Activated T-helper 2 cell treated with anti-CD3 and anti-CD28 coated beads, Interferon-gamma antibody, Interleukin-2, Interleukin-4, amounts not matched to agents 10 μg/mL and 5 μg/mL and 100 μg/mL, durations not matched to agents 14 hours and 24 hours and 36 hours (primary cell): ENCODE data around the gene PTPRN2. TPM values are rescaled to one million over a fixed set of nuclear protein-coding genes. Genes with fewer than 3 reads are reported as not detected.
"Not testable (repeated sequence)": the region's sequence is repeated elsewhere in the genome, so short reads cannot be mapped to it uniquely, and the experiment has no call there.

Source experiments
- DNase-seq: peaks from one replicate; pipeline ENCODE4 v3.0.0; 2021; ENCODE audit warnings: low spot score
- H3K27ac Mint-ChIP-seq: one replicate; pipeline ENCODE4 v1.8.0; 2021; ENCODE audit warnings: mixed read lengths
- H3K27me3 Mint-ChIP-seq: one replicate; pipeline ENCODE4 v1.8.0; 2021; ENCODE audit warnings: low read depth, mixed read lengths
- H3K36me3 Mint-ChIP-seq: one replicate; pipeline ENCODE4 v1.8.0; 2021; ENCODE audit warnings: low read depth, mixed read lengths
- H3K4me1 Mint-ChIP-seq: one replicate; pipeline ENCODE4 v1.8.0; 2021; ENCODE audit warnings: low read depth, mixed read lengths
- H3K4me3 Mint-ChIP-seq: one replicate; pipeline ENCODE4 v1.8.0; 2021; ENCODE audit warnings: low read depth, mild to moderate bottlenecking, moderate library complexity, mixed read lengths
- H3K9me3 Mint-ChIP-seq: one replicate; pipeline ENCODE4 v1.8.0; 2021; ENCODE audit warnings: mixed read lengths
- intact Hi-C: fragments of 100-400 bp; cut with micrococcal nuclease; formaldehyde crosslinking; loops from one replicate; pipeline ENCODE4 v1.15.1; 2023
- total RNA-seq: library from RNA; stranded (reverse); gene quantifications from 2 replicates; pipeline ENCODE4 v1.2.3, GENCODE V29; 2022

The PTPRN2 gene
- total RNA-seq, 1 donor from 2014 or later: 1.3 TPM

- no peak for DNase-seq
- intact Hi-C loops: no loop called here
- Mint-ChIP-seq H3K27me3 (no peaks in the 10 kb centered on the region), H3K4me1 (no peaks in the 10 kb centered on the region), H3K27ac (no peak overlapping the region), H3K4me3 (no peak overlapping the region), H3K36me3 (no peaks in the 10 kb centered on the region), H3K9me3 (peaks cover 14% of the 10 kb centered on the region)
Observed at GRCh38 chr7:158216198-158216597, 371.4 kb downstream of the PTPRN2 start.

GRCh38 chr7:158209435-158209834 lies 378.2 kb downstream of the PTPRN2 start:
- Mint-ChIP-seq H3K9me3 (peaks cover 22% of the 10 kb centered on the region), H3K4me3 (no peak overlapping the region), H3K27me3 (no peaks in the 10 kb centered on the region), H3K4me1 (no peaks in the 10 kb centered on the region), H3K27ac (no peak overlapping the region), H3K36me3 (no peaks in the 10 kb centered on the region)
- intact Hi-C loops: no loop called here
- no peak for DNase-seq

GRCh38 chr7:158206341-158206740 lies 381.3 kb downstream of the PTPRN2 start:
- H3K4me3 Mint-ChIP-seq: no peak overlapping the region
- H3K9me3 Mint-ChIP-seq: peaks cover 18% of the 10 kb centered on the region
- H3K27me3 Mint-ChIP-seq: no peaks in the 10 kb centered on the region
- intact Hi-C loops: no loop called here
- no peaks in the 10 kb centered on the region for H3K4me1 Mint-ChIP-seq
- no peaks in the 10 kb centered on the region for H3K36me3 Mint-ChIP-seq
- no peak overlapping the region for H3K27ac Mint-ChIP-seq
- no peak for DNase-seq

- no peak for DNase-seq
- Mint-ChIP-seq H3K4me1 (no peaks in the 10 kb centered on the region), H3K27me3 (no peaks in the 10 kb centered on the region), H3K36me3 (no peaks in the 10 kb centered on the region), H3K4me3 (no peak overlapping the region), H3K27ac (no peak overlapping the region), H3K9me3 (peaks cover 14% of the 10 kb centered on the region)
- intact Hi-C loops: no loop called here
Observed at GRCh38 chr7:158204453-158204852, 383.2 kb downstream of the PTPRN2 start.

GRCh38 chr7:158203948-158204347 lies 383.7 kb downstream of the PTPRN2 start:
- H3K4me1 Mint-ChIP-seq, H3K27me3 Mint-ChIP-seq, intact Hi-C loops, H3K27ac Mint-ChIP-seq, DNase-seq, H3K36me3 Mint-ChIP-seq, H3K9me3 Mint-ChIP-seq, H3K4me3 Mint-ChIP-seq: not testable (repeated sequence)

- Mint-ChIP-seq H3K9me3 (peaks cover 45% of the 10 kb centered on the region), H3K36me3 (no peaks in the 10 kb centered on the region), H3K4me3 (no peak overlapping the region), H3K4me1 (no peaks in the 10 kb centered on the region), H3K27ac (no peak overlapping the region), H3K27me3 (no peaks in the 10 kb centered on the region)
- intact Hi-C loops: no loop called here
- DNase-seq: no peak
Observed at GRCh38 chr7:158194365-158194900, 393.2 kb downstream of the PTPRN2 start.

GRCh38 chr7:158193446-158193845 lies 394.2 kb downstream of the PTPRN2 start:
- H3K36me3 Mint-ChIP-seq: no peaks in the 10 kb centered on the region
- intact Hi-C loops: no loop called here

GRCh38 chr7:158192956-158193355 lies 394.7 kb downstream of the PTPRN2 start:
- no peak for DNase-seq
- Mint-ChIP-seq H3K9me3 (peaks cover 41% of the 10 kb centered on the region), H3K4me1 (no peaks in the 10 kb centered on the region), H3K27me3 (no peaks in the 10 kb centered on the region), H3K27ac (no peak overlapping the region), H3K36me3 (no peaks in the 10 kb centered on the region), H3K4me3 (no peak overlapping the region)
- intact Hi-C loops: no loop called here

More at GRCh38 chr7:158193446-158193845, 394.2 kb downstream of the PTPRN2 start:
- Mint-ChIP-seq H3K27ac (no peak overlapping the region), H3K4me1 (no peaks in the 10 kb centered on the region), H3K27me3 (no peaks in the 10 kb centered on the region), H3K4me3 (no peak overlapping the region), H3K9me3 (peaks cover 46% of the 10 kb centered on the region)
- no peak for DNase-seq

GRCh38 chr7:158192184-158192835 lies 395.3 kb downstream of the PTPRN2 start:
- intact Hi-C loops: no loop called here
- H3K9me3 Mint-ChIP-seq: peaks cover 45% of the 10 kb centered on the region
- DNase-seq: no peak
- H3K4me3 Mint-ChIP-seq: no peak overlapping the region
- no peaks in the 10 kb centered on the region for H3K4me1 Mint-ChIP-seq
- H3K36me3 Mint-ChIP-seq: no peaks in the 10 kb centered on the region
- H3K27me3 Mint-ChIP-seq: no peaks in the 10 kb centered on the region
- H3K27ac Mint-ChIP-seq: no peak overlapping the region

GRCh38 chr7:158191671-158192070 lies 396.0 kb downstream of the PTPRN2 start:
- Mint-ChIP-seq H3K4me3 (no peak overlapping the region), H3K36me3 (no peaks in the 10 kb centered on the region), H3K27me3 (no peaks in the 10 kb centered on the region), H3K27ac (no peak overlapping the region), H3K9me3 (peaks cover 48% of the 10 kb centered on the region), H3K4me1 (no peaks in the 10 kb centered on the region)
- intact Hi-C loops: no loop called here
- DNase-seq: no peak

- H3K27ac Mint-ChIP-seq: no peak overlapping the region
- no peaks in the 10 kb centered on the region for H3K4me1 Mint-ChIP-seq
- no peak for DNase-seq
- peaks cover 42% of the 10 kb centered on the region for H3K9me3 Mint-ChIP-seq
- H3K36me3 Mint-ChIP-seq: no peaks in the 10 kb centered on the region
- no peak overlapping the region for H3K4me3 Mint-ChIP-seq
- no peaks in the 10 kb centered on the region for H3K27me3 Mint-ChIP-seq
- intact Hi-C loops: no loop called here
Observed at GRCh38 chr7:158190756-158191155, 396.9 kb downstream of the PTPRN2 start.

GRCh38 chr7:158188676-158189075 lies 398.9 kb downstream of the PTPRN2 start:
- Mint-ChIP-seq H3K27me3 (no peaks in the 10 kb centered on the region), H3K36me3 (no peaks in the 10 kb centered on the region), H3K4me1 (no peaks in the 10 kb centered on the region), H3K27ac (no peak overlapping the region), H3K9me3 (peaks cover 31% of the 10 kb centered on the region), H3K4me3 (no peak overlapping the region)
- intact Hi-C loops: no loop called here
- no peak for DNase-seq

GRCh38 chr7:158187694-158187994 lies 400.0 kb downstream of the PTPRN2 start:
- Mint-ChIP-seq H3K27me3 (no peaks in the 10 kb centered on the region), H3K4me1 (no peaks in the 10 kb centered on the region), H3K9me3 (peaks cover 36% of the 10 kb centered on the region), H3K27ac (no peak overlapping the region), H3K36me3 (no peaks in the 10 kb centered on the region), H3K4me3 (no peak overlapping the region)
- intact Hi-C loops: no loop called here
- DNase-seq: no peak
